Left hindlimb (tissue), 1 donor: ENCODE measurements around the gene FMO1.
"Not testable (repeated sequence)": the region's sequence is repeated elsewhere in the genome, so short reads cannot be mapped to it uniquely, and the experiment has no call there.

Source experiments
- DNase-seq: peaks from one replicate; pipeline ENCODE4 v3.0.0-alpha.2; 2018

The FMO1 gene

GRCh38 chr1:171248302-171248701 is at the start of gene FMO1:
Gene FMO1 (plus strand): TSS chr1:171248494. CDS start chr1:171258088, 9,594 bp downstream.
- no peak for DNase-seq

- no peak for DNase-seq
These were observed 44.0 kb upstream of the FMO1 start for GRCh38 chr1:171204296-171204695.

GRCh38 chr1:171206204-171206977 is 41.9 kb upstream of the FMO1 start:
- DNase-seq = no peak

GRCh38 chr1:171206978-171207355 is 41.3 kb upstream of the FMO1 start:
- DNase-seq = no peak

- DNase-seq = no peak
These were observed 40.9 kb upstream of the FMO1 start for GRCh38 chr1:171207377-171207776.

GRCh38 chr1:171210355-171210754 is 37.9 kb upstream of the FMO1 start:
- DNase-seq = no peak

- DNase-seq = no peak
These were observed 35.5 kb upstream of the FMO1 start for GRCh38 chr1:171212607-171213351.

GRCh38 chr1:171213559-171214454 is 34.5 kb upstream of the FMO1 start:
- no peak for DNase-seq

GRCh38 chr1:171217658-171218443 is 30.4 kb upstream of the FMO1 start:
- no peak for DNase-seq

GRCh38 chr1:171218661-171219060 is 29.6 kb upstream of the FMO1 start:
- no peak for DNase-seq

GRCh38 chr1:171219346-171220080 is 28.8 kb upstream of the FMO1 start:
- no peak for DNase-seq

- no peak for DNase-seq
These were observed 28.2 kb upstream of the FMO1 start for GRCh38 chr1:171220081-171220420.

GRCh38 chr1:171220581-171221054 is 27.7 kb upstream of the FMO1 start:
- peak; percentile 89 for DNase-seq

- DNase-seq = no peak
These were observed 26.4 kb upstream of the FMO1 start for GRCh38 chr1:171221665-171222591.

GRCh38 chr1:171222936-171223335 is 25.4 kb upstream of the FMO1 start:
- no peak for DNase-seq

GRCh38 chr1:171224257-171224656 is 24.0 kb upstream of the FMO1 start:
- DNase-seq = not testable (repeated sequence)

GRCh38 chr1:171226747-171227370 is 21.4 kb upstream of the FMO1 start:
- DNase-seq = peak; percentile 55

- DNase-seq = no peak
These were observed 17.0 kb upstream of the FMO1 start for GRCh38 chr1:171231326-171231725.

- no peak for DNase-seq
These were observed 15.1 kb upstream of the FMO1 start for GRCh38 chr1:171233183-171233582.

- DNase-seq = not testable (repeated sequence)
These were observed 12.1 kb upstream of the FMO1 start for GRCh38 chr1:171236231-171236630.
